PFSK-1 (cell line): ENCODE results near the gene PCIF1.

ENCODE experiments used
- POLR2AphosphoS5 ChIP-seq: IDR thresholded peaks from 2 replicates; pipeline ENCODE4 v1.6.1; 2012; ENCODE audit warnings: low read depth, mild to moderate bottlenecking, control low read depth, low read length, moderate library complexity
- REST ChIP-seq, 2 experiments: IDR thresholded peaks; 2 replicates each; pipeline versions ENCODE4 v1.6.1 to v1.8.0; 2011 to 2012; ENCODE audit warnings: low read depth in 2 of 2, low read length in 2 of 2, control low read depth in 1 of 2, inconsistent platforms in 1 of 2, mild to moderate bottlenecking in 1 of 2, moderate library complexity in 1 of 2; ENCODE audit not compliant: insufficient read depth in 1 of 2
- TAF1 ChIP-seq: IDR thresholded peaks from 2 replicates; pipeline ENCODE4 v1.6.1; 2012; ENCODE audit warnings: low read length, control low read depth, borderline replicate concordance; ENCODE audit not compliant: insufficient read depth

GRCh38 chr20:45948261-45948733 is 13.8 kb downstream of the PCIF1 start:
- TF ChIP-seq REST (IDR thresholded peaks at IDR 0.05; ENCODE audit: insufficient read depth in 1 of 2, low read depth in 2 of 2, low read length in 2 of 2): no peak
- no peak for TF ChIP-seq POLR2AphosphoS5
- no peak for TF ChIP-seq TAF1
